ENCODE data around the gene CRIM1. TPM values are rescaled to one million over a fixed set of nuclear protein-coding genes. Genes with fewer than 3 reads are reported as not detected.

The CRIM1 gene
- total RNA-seq, 6 donors from 2014 or later, result 74.7 to 128 (median 110) TPM

DNA sequence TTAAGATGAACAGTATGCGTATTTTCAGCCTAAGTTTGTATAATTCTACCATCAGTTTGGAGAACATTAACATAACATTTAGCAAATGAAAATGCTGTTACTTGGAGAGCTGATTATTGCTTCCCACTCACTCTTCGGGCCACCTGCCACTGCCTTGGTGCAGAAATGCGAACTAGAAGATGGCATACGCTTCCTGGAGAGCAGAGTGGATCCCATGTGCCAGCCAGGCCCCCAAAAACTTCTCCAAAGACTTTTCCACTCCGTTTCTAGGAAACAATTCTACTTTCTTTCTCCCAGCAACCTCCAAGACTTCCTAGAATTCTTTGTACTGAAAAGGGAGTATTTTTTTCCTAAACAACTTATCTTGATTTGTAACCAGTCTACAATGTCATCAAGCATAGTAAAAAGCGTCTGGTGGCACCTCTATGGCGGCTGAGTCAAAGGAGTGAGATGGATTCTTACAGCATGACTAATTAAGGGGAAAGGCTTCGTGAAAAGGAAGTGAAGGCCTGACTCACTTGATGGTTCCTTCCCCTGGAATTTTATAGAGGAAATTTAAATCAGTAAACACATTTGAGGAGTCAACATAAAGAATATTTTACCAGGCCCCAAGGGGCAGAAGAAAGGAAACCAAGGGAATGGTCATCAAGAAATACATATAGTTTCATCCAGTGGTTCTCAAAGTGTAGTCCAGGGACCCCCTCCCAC lies 205.8 kb downstream of the CRIM1 start:
- TF ChIP-seq POLR2A (IDR thresholded peaks at IDR 0.05) (no peak), POLR2AphosphoS5 (IDR thresholded peaks at IDR 0.05) (peak in 1 of 2 donors; percentile 55), EP300 (IDR thresholded peaks at IDR 0.05) (no peak)
- TF ChIP-seq, protein P1, sequence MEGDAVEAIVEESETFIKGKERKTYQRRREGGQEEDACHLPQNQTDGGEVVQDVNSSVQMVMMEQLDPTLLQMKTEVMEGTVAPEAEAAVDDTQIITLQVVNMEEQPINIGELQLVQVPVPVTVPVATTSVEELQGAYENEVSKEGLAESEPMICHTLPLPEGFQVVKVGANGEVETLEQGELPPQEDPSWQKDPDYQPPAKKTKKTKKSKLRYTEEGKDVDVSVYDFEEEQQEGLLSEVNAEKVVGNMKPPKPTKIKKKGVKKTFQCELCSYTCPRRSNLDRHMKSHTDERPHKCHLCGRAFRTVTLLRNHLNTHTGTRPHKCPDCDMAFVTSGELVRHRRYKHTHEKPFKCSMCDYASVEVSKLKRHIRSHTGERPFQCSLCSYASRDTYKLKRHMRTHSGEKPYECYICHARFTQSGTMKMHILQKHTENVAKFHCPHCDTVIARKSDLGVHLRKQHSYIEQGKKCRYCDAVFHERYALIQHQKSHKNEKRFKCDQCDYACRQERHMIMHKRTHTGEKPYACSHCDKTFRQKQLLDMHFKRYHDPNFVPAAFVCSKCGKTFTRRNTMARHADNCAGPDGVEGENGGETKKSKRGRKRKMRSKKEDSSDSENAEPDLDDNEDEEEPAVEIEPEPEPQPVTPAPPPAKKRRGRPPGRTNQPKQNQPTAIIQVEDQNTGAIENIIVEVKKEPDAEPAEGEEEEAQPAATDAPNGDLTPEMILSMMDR (IDR thresholded peaks at IDR 0.05), result no peak
- ATAC-seq (ENCODE audit: low FRiP score in 2 of 2) (peak; percentile 73 to 77), DNase-seq (peak in 1 of 2 donors; percentile 40)
- peak overlapping the region; percentile 2 to 72 (median 21) for H3K27ac ChIP-seq
- no peak overlapping the region for H3K4me3 ChIP-seq
- no peaks in the 10 kb centered on the region for H3K27me3 ChIP-seq
- WGBS, 2 donors, result 57 to 69% methylated on average over 8 of the region's 8 CpGs
- H3K36me3 ChIP-seq, result peaks cover 0 to 4% (median 0%) of the 10 kb centered on the region in 4 donors
- peaks cover 22 to 28% (median 25%) of the 10 kb centered on the region in 4 donors for H3K4me1 ChIP-seq
- H3K9me3 ChIP-seq, result no peaks in the 10 kb centered on the region

DNA sequence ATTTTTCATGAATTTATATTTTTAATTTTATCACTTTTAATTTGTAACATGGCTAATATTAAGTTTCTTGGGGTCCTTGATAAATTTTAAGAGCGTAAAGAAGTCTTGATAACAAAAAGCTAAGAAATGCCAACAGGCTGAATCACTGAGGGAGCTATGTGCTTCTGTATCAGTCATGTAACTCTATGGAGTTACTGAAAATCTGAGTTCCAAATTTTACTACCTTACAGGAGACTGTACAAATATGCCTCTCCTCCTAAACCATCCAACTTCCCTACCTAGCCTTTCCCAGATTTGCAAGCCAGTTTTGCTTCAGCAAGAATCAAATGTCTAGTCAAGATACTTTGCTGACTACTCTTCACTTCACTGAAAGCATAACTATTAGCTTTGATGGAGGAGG lies 206.7 kb downstream of the CRIM1 start:
- TF ChIP-seq POLR2AphosphoS5 (IDR thresholded peaks at IDR 0.05) (no peak), EP300 (IDR thresholded peaks at IDR 0.05) (no peak), POLR2A (IDR thresholded peaks at IDR 0.05) (no peak)
- no peaks in the 10 kb centered on the region for H3K27me3 ChIP-seq
- peak overlapping the region in 1 of 4 donors; percentile 72 for H3K27ac ChIP-seq
- no peaks in the 10 kb centered on the region for H3K9me3 ChIP-seq
- ATAC-seq (ENCODE audit: low FRiP score in 2 of 2), result no peak
- H3K4me3 ChIP-seq, result no peak overlapping the region
- H3K4me1 ChIP-seq, result peaks cover 22 to 28% (median 25%) of the 10 kb centered on the region in 4 donors
- peaks cover 0 to 11% (median 0%) of the 10 kb centered on the region in 4 donors for H3K36me3 ChIP-seq
- no peak for DNase-seq
- WGBS, 2 donors, result 86 to 92% methylated on average over 1 of the region's 1 CpG

DNA sequence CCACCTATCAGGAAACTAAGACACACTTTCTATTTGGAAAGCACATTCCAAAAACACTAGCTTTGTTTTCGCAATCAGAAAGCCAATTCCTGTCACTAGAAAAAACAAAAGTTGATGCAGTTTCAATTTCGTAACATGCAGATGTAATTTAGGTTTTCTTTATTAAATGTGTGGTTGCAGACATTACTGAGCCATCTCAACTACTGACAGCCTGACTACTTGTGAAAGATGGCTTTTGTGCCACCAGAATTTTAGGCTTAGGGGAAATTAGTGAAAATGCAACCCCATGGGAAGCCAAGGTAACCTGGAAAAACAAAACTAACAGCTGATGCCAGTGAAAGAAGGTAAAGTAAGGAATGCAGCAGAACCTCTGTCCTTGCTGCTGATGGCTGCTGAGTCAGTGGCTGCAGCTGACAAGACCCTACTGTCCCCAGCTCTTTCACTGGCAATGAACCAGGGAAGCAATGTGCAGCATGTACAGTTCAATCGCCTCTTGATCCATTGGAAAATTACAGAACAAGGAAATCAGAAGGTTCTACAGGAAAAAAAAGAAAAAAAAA lies 207.5 kb downstream of the CRIM1 start:
- Histone ChIP-seq H3K9me3 (no peaks in the 10 kb centered on the region), H3K4me3 (no peak overlapping the region), H3K27me3 (no peaks in the 10 kb centered on the region), H3K36me3 (peaks cover 0 to 11% (median 0%) of the 10 kb centered on the region in 4 donors), H3K27ac (peak overlapping the region in 3 of 4 donors; percentile 9 to 72 (median 40)), H3K4me1 (peaks cover 22 to 28% (median 25%) of the 10 kb centered on the region in 4 donors)
- TF ChIP-seq EP300 (IDR thresholded peaks at IDR 0.05), result no peak
- TF ChIP-seq POLR2A (IDR thresholded peaks at IDR 0.05), result no peak
- TF ChIP-seq, protein P1 (IDR thresholded peaks at IDR 0.05), result no peak
- TF ChIP-seq POLR2AphosphoS5 (IDR thresholded peaks at IDR 0.05), result no peak
- DNase-seq (no peak), ATAC-seq (ENCODE audit: low FRiP score in 2 of 2) (no peak)
- WGBS, 2 donors, result 53 to 58% methylated on average over 3 of the region's 3 CpGs

DNA sequence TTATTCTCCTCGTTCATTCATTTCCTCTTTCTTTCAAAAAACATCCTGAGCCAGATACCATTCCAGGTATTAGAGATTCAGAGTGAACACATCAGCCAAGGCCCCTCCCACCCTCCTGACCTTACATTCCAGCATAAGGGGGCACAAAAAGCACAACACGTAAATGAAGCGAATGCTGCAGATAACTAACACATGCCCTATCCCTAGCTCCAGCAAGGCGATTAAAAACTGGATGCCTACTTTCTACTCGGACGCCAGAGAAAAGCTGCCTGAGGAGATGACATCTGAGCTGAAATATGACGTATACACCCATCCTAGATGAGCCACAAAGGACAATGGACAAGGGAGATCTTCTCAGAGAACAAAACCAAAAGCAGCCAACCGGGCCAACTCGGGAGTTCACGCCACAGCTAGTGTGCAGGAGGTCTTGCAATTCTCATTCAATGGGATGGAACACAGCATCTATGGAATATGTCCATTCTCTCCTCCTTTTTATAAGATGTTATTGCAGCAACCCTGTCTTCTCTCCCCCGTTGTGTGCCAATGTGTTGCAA lies 208.9 kb downstream of the CRIM1 start:
- ATAC-seq (ENCODE audit: low FRiP score in 2 of 2), result no peak
- peaks cover 0 to 11% (median 0%) of the 10 kb centered on the region in 4 donors for H3K36me3 ChIP-seq
- H3K4me1 ChIP-seq, result peaks cover 22 to 40% (median 28%) of the 10 kb centered on the region in 4 donors
- no peak for TF ChIP-seq POLR2AphosphoS5 (IDR thresholded peaks at IDR 0.05)
- TF ChIP-seq, protein P1 (IDR thresholded peaks at IDR 0.05), result no peak
- TF ChIP-seq POLR2A (IDR thresholded peaks at IDR 0.05), result no peak
- TF ChIP-seq EP300 (IDR thresholded peaks at IDR 0.05), result no peak
- H3K27ac ChIP-seq, result no peak overlapping the region
- no peak overlapping the region for H3K4me3 ChIP-seq
- 90 to 91% methylated on average over 11 of the region's 11 CpGs for WGBS, 2 donors
- no peaks in the 10 kb centered on the region for H3K27me3 ChIP-seq
- no peak for DNase-seq
- H3K9me3 ChIP-seq, result no peaks in the 10 kb centered on the region

DNA sequence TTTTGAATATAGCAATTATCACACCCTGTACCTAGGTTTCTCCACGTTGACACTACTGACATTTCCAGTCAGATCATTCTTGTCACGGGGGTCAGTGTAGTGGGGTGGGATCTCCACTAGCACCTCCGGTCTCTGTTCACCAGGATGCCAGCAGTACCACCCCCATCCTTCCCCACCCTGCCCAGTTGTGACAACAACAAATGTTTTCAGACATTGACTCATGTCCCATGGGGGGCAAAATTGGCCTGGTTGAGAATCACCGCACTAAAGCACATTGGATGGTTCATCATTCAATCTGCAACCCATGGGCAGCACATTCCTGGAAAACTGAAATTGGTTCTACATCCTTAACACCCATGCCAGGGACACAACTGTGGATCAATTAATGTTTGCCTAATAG lies 210.1 kb downstream of the CRIM1 start:
- H3K4me1 ChIP-seq, result peaks cover 22 to 44% (median 28%) of the 10 kb centered on the region in 4 donors
- peaks cover 0 to 11% (median 0%) of the 10 kb centered on the region in 4 donors for H3K36me3 ChIP-seq
- no peak overlapping the region for H3K4me3 ChIP-seq
- no peak for DNase-seq
- TF ChIP-seq EP300 (IDR thresholded peaks at IDR 0.05) (no peak), POLR2A (IDR thresholded peaks at IDR 0.05) (no peak), POLR2AphosphoS5 (IDR thresholded peaks at IDR 0.05) (no peak)
- TF ChIP-seq, protein P1 (IDR thresholded peaks at IDR 0.05), result no peak
- no peaks in the 10 kb centered on the region for H3K9me3 ChIP-seq
- ATAC-seq (ENCODE audit: low FRiP score in 2 of 2), result no peak
- H3K27ac ChIP-seq, result no peak overlapping the region
- H3K27me3 ChIP-seq, result no peaks in the 10 kb centered on the region
- 96 to 100% methylated on average over 4 of the region's 4 CpGs for WGBS, 2 donors

Data from upper lobe of left lung (tissue), 6 donors.